Fibroblast of villous mesenchyme (primary cell): ENCODE data around the gene HPS1. TPM values are rescaled to one million over a fixed set of nuclear protein-coding genes. Genes with fewer than 3 reads are reported as not detected.

Experiments
- DNase-seq: peaks from one replicate; pipeline ENCODE4 v3.0.0-alpha.2; 2010; ENCODE audit warnings: low read depth
- H3K4me3 ChIP-seq: 2 replicates; pipeline ENCODE4 v1.5.1; 2011; ENCODE audit warnings: low read depth, mild to moderate bottlenecking, low read length
- CTCF ChIP-seq: IDR thresholded peaks from 2 replicates; pipeline ENCODE4 v1.5.1; 2012; ENCODE audit warnings: low read depth, mild to moderate bottlenecking, low read length; ENCODE audit not compliant: insufficient read depth
- total RNA-seq: library from RNA; depleted of rRNA; stranded (reverse); fragments of >200 nt; gene quantifications from 2 replicates; pipeline ENCODE4 v1.2.3, GENCODE V29; 2012

The HPS1 gene
- total RNA-seq, 1 donor: 43.2 TPM

GRCh38 chr10:98425511-98426352 is 21.0 kb downstream of the HPS1 start:
- DNase-seq: peak; percentile 43
- TF ChIP-seq CTCF: peak; percentile 89
- H3K4me3 ChIP-seq: no peak overlapping the region

GRCh38 chr10:98424295-98425254 is 22.2 kb downstream of the HPS1 start:
- TF ChIP-seq CTCF: no peak
- DNase-seq: no peak
- H3K4me3 ChIP-seq: no peak overlapping the region

GRCh38 chr10:98423691-98424120 is 23.0 kb downstream of the HPS1 start:
- TF ChIP-seq CTCF: no peak
- no peak for DNase-seq

GRCh38 chr10:98422182-98422581 is 24.6 kb downstream of the HPS1 start:
- no peak for DNase-seq
- H3K4me3 ChIP-seq: no peak overlapping the region
- no peak for TF ChIP-seq CTCF

More at GRCh38 chr10:98423691-98424120, 23.0 kb downstream of the HPS1 start:
- H3K4me3 ChIP-seq: no peak overlapping the region

- no peak for DNase-seq
- no peak overlapping the region for H3K4me3 ChIP-seq
- TF ChIP-seq CTCF: no peak
These were observed 25.9 kb downstream of the HPS1 start for GRCh38 chr10:98420786-98421185.

GRCh38 chr10:98419469-98420261 is 27.1 kb downstream of the HPS1 start:
- no peak overlapping the region for H3K4me3 ChIP-seq
- no peak for TF ChIP-seq CTCF
- no peak for DNase-seq
